HG03039 (cell line): Measurements from ENCODE around the gene CCDC83.
"Not testable (repeated sequence)": the region's sequence is repeated elsewhere in the genome, so short reads cannot be mapped to it uniquely, and the experiment has no call there.

Experiments used
- ATAC-seq: cut with Tn5 transposase; IDR thresholded peaks from one replicate; pipeline ENCODE4 v1.9.1; 2021; ENCODE audit warnings: mild to moderate bottlenecking, moderate library complexity; ENCODE audit not compliant: unreplicated experiment

Gene CCDC83

GRCh38 chr11:85939099-85940015 lies 84.2 kb downstream of the CCDC83 start:
- ATAC-seq, result no peak

GRCh38 chr11:85941380-85941973 lies 86.3 kb downstream of the CCDC83 start:
- no peak for ATAC-seq

- ATAC-seq, result no peak
Measured at GRCh38 chr11:85945296-85945695, 90.1 kb downstream of the CCDC83 start.

- no peak for ATAC-seq
Measured at GRCh38 chr11:85945788-85946187, 90.6 kb downstream of the CCDC83 start.

GRCh38 chr11:85946221-85946620 lies 91.0 kb downstream of the CCDC83 start:
- no peak for ATAC-seq

DNA sequence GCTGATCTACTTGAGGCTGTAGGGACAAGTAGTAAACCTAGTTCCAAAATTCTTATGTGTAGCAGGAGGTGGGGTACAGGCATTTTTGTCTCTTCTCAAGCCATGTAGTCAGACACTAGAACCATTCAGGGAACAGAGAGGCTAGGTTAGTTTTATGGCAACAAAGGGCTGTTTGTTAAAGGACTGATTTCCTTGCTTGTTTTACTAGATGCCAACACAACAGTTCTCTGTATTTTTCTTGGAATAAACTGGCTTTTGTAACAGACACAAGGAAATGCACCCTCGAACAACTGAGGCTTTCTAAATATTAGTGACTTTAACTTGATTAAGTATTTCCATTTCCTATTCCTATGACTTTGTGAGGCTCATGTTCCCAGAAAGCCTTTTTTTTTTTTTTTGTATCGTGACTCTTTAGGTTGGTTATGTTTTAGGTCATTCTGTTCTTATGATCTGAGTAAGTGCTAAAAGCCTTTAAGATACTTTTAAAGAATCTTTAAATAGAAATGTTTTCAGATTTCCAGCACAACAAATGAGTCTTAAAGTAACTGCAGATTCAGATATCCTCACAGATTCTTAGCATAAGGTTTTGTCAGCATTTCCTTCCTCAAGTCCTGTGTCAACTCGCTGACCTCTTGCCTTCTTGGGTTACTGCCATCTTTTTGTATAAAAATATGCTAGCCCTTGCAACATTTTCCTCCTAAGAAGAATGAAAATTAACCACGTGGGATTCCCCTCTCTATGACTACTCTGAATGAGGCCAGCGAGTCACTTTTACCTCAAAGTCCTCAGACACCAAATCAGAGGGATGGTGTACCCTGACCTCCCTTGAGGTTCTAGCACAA lies 92.5 kb downstream of the CCDC83 start:
- peak; percentile 48 for ATAC-seq

- no peak for ATAC-seq
Measured at GRCh38 chr11:85948884-85949283, 93.7 kb downstream of the CCDC83 start.

DNA sequence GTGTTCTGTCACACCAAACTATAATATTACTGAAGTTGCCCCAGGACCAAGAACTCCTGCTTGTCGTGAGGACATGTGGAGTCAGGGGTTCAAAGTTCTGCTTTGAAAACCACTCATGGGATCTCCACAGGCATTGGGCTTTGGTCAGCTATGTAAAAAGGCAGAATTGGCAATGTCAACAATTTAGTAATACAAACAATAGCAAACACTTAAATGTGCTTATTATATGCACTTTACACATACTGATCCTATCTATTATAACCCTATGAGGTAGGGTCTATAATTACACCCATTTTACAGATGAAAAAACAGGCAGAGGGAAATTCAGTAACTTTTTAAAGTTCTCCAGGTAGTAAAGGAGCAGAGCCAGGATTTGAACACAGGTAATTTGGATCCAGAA lies 94.6 kb downstream of the CCDC83 start:
- no peak for ATAC-seq

- no peak for ATAC-seq
Measured at GRCh38 chr11:85950317-85951048, 95.3 kb downstream of the CCDC83 start.

GRCh38 chr11:85951049-85951405 lies 95.8 kb downstream of the CCDC83 start:
- no peak for ATAC-seq

DNA sequence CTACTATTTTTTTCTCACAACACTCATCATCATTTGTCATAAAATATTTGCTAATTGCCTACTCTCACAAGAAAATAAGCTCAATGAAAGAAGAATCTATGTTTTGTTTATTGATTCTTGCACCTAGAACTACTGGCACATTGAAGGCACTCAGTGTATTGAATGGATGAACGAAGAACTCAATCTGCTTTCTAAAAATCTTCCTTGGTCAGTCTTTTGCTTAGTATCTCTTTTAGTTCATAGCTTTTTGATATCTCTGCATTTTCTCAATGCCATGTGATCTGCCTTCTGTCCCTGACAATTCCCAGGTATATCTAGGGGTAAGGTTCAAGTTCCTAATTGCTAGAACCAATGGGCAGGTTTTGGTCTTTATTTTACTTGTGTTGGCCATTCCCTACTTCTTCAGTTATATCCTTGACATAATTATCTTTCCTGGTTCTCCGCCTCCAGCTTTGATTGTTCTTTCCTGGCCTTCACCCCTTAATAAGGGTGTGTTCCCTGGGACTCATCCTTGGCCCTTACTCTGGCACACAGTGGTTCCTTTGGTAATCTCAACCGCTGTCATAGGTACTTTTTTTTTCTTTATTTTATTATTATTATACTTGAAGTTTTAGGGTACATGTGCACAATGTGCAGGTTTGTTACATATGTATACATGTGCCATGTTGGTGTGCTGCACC lies 96.4 kb downstream of the CCDC83 start:
- no peak for ATAC-seq

DNA sequence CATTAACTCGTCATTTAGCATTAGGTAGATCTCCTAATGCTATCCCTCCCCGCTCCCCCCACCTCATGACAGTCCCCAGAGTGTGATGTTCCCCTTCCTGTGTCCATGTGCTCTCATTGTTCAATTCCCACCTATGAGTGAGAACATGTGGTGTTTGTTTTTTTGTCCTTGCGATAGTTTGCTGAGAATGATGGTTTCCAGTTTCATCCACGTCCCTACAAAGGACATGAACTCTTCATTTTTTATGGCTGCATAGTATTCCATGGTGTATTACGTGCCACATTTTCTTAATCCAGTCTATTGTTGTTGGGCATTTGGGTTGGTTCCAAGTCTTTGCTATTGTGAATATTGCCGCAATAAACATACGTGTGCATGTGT lies 96.9 kb downstream of the CCDC83 start:
- ATAC-seq, result not testable (repeated sequence)

GRCh38 chr11:85953491-85954143 lies 98.4 kb downstream of the CCDC83 start:
- no peak for ATAC-seq

- ATAC-seq, result no peak
Measured at GRCh38 chr11:85955531-85955930, 100.3 kb downstream of the CCDC83 start.

GRCh38 chr11:85960678-85961077 lies 105.5 kb downstream of the CCDC83 start:
- ATAC-seq, result no peak

DNA sequence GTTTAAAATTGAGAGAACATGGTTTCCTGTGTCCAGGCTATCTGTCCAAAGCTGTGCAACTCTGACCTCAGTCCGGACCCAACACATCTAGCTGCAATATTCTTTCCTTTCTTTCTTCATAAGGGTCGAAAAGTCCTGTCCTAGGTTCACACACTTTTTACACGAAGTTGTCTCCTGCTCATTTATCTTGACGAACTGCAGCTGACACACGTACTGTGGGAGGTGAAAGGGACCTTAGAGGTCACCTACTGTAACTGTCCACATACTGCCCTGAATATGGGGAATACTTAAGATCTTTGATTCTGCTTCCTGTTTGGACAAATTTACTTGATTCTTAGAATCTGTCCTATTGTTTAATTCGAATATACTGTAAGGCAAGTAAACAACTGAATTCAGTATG lies 105.9 kb downstream of the CCDC83 start:
- no peak for ATAC-seq

DNA sequence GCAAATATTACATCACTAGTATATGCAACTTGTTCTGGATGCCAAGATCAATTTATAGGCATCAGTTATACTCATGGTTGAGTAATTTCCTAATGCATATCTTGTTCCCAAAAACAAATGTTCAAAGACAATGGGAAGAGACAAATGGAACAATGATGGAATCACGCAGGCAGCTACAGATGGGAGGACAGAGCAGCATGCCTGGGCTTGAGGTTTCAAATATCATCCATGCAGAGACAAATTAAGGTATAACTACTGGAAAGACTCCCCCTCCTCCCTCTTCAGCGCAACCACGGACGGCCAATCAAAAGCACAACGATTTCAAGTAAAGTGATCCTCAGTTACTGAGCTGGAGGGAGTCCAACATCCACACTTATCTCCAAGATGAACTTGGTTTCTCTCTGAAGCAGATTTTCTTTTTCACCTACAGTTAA lies 106.8 kb downstream of the CCDC83 start:
- no peak for ATAC-seq

DNA sequence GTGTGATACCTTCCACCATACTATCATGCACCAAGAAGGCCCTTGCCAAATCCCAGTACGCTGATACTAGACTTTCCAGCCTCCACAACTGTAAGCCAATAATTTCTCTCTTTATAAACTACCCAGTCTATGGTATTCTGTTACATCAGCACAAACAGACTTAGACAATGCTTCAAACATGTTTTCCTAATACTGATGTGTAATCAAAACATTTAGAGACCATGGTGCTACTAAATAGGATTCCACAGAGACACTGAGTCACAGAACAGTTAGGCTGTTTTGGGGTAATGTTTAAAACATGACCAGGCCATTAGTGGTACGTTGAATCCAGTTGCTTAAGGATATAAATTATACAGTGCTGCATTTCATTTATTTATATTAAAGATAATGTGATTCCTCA lies 110.0 kb downstream of the CCDC83 start:
- ATAC-seq, result no peak

DNA sequence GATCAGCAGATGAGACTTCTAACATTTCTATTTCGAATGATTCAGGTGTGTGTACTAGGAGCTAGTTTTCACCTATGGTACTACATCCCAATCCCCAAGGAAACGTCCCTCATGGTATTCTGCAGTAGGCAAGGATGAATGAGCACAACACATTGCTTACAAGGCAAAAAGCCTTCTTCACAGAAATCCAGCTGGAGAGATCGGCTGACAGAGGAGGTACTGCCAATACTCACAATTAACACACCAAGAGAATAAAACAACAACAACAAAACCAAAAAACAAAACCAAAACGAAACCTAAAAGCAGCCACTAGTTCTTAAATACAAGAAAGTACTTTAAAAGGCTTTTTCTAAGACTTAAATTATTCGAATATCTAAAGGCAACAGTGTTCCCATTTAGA lies 112.3 kb downstream of the CCDC83 start:
- no peak for ATAC-seq
